HG03064 (cell line): Measurements from ENCODE around the gene SLC26A3.
"Not testable (repeated sequence)": the region's sequence is repeated elsewhere in the genome, so short reads cannot be mapped to it uniquely, and the experiment has no call there.

Experiments used
- ATAC-seq: cut with Tn5 transposase; IDR thresholded peaks from one replicate; pipeline ENCODE4 v1.9.1; 2021; ENCODE audit warnings: low read depth; ENCODE audit not compliant: unreplicated experiment

SLC26A3 gene

DNA sequence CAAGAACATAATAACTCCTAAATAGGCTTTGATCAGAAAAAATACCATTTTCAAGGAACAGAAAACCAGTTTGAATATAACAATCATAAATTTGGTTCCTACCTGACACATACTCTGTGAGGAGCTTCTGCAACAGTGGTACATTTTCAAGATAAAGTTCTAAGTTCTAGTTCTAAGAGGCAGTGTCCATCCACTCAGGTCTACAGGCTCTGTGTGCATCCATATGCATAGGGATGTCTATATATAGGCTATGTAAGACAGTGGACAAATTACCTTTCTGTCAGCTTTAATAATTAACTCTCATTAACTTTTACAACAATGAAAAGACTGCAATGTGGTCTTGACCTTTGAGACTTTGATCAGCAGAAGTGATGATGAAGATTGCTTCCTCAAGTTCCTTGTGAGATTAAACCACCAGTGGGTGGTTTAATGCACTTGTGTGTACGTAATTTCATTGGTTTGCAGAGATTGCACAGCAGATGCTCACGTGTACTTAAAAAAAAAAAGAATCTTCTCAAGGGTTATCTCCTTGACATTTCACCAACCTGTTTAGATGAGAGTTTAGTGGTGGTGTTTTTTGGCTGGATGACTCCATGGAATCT lies at the start of gene SLC26A3:
Gene SLC26A3, minus strand, starts transcription at position 215 of the 602 bp plus-strand sequence. CDS start 8,714 bp downstream, outside the sequence.
- ATAC-seq = no peak

DNA sequence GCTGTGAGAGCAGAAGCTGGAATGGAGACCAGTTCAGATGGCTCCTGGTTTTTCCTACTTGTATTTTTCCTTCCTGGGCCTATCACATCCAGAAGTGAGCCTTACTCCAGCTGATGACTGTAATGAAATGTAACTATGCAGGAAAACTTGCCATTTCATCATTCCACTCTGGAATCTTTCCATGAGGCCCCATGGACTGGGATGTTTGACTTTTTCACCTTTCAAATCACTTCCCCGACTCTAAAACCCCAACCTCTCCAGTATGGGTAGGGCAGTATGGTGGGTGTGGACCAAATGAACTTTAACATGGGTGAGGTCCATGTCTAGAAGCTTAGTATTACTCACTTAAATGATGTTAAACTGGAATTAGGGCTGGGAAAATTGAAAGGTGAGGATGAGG lies 47.6 kb upstream of the SLC26A3 start:
- ATAC-seq = no peak

- ATAC-seq = no peak
Measured at GRCh38 chr7:107850216-107850615, 47.2 kb upstream of the SLC26A3 start.

DNA sequence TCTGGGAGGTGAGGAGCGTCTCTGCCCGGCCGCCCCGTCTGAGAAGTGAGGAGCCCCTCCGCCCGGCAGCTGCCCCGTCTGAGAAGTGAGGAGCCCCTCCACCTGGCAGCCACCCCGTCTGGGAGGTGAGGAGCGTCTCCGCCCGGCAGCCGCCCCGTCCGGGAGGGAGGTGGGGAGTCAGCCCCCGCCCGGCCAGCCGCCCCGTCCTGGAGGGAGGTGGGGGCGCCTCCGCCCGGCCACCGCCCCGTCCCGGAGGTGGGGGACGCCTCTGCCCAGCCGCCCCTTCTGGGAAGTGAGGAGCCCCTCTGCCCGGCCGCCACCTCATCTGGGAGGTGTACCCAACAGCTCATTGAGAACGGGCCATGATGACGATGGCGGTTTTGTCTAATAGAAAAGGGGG lies 45.2 kb upstream of the SLC26A3 start:
- not testable (repeated sequence) for ATAC-seq

GRCh38 chr7:107847836-107848175 lies 44.8 kb upstream of the SLC26A3 start:
- not testable (repeated sequence) for ATAC-seq

DNA sequence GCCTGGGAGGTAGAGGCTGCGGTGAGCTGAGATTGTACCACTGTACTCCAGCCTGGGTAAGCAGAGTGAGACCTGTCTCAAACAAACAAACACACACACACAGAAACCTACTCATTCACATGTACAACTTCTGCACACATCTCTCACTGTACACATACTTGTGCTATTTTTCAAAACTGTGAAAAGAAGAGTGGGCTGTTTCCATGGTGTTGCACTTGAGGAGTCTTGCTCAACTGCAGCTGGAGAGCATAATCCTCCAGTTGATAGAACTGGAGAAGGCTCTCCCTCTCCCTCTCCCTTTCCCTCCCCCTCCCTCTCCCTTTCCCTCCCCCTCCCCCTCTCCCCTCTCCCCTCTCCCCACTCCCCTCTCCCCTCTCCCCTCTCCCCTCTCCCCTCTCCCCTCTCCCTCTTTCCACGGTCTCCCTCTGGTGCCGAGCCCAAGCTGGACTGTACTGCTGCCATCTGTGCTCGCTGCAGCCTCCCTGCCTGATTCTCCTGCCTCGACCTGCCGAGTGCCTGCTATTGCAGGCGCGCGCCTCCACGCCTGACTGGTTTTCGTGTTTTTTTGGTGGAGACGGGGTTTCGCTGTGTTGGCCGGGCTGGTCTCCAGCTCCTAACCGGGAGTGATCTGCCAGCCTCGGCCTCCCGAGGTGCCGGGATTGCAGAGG lies 44.3 kb upstream of the SLC26A3 start:
- ATAC-seq = no peak

- no peak for ATAC-seq
Measured at GRCh38 chr7:107846324-107846723, 43.3 kb upstream of the SLC26A3 start.

- no peak for ATAC-seq
Measured at GRCh38 chr7:107843184-107843583, 40.2 kb upstream of the SLC26A3 start.

DNA sequence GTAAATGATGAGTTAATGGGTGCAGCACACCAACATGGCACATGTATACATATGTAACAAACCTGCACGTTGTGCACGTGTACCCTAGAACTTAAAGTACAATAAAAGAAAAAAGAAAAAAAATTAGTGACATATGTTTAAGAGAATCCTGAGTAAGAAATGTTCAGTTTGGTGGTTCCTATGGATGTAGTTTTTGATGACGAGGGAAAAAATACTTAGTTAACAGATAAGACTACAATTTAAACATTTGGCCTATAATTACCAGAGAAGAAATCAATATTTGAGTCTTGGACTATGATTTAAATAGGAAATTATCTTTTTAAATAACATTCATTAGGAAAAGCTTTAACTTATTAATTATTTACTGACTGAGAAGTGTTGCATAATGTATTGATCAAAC lies 39.2 kb upstream of the SLC26A3 start:
- no peak for ATAC-seq

DNA sequence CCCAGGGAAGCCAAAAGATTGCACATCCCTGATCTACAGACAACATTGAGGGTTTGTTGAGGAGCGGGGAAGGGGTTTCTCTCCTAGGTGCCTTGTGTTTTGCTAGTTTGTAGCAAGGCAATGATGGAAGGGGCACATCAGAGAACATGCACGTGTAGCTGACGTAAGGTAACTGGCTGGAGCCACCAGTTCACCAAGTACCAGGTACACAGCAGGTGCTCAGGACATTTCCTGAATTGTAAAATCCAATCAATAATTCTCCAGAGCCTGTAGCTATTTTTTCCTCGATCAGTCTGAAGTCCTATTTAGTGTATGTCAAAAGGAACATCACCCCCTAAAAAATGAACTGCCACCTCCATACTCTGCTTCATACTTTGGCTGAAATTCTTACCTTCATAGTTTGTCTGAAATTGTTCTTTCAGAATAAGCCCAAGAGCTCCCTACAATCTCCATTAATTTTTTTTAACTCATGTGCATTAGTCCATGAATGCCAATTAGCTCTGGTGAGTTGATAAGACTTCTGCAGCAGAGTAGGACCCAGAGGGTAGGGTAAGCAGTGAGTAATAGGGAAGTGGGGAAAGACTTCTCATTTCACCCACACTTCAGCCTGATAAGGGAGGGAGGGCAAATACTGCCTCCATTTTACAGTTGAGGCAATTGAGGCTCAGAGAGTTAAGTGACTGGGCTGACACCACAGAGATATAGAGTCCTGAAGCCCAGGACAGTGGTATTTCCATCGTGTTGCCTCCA lies 36.0 kb upstream of the SLC26A3 start:
- ATAC-seq = no peak

DNA sequence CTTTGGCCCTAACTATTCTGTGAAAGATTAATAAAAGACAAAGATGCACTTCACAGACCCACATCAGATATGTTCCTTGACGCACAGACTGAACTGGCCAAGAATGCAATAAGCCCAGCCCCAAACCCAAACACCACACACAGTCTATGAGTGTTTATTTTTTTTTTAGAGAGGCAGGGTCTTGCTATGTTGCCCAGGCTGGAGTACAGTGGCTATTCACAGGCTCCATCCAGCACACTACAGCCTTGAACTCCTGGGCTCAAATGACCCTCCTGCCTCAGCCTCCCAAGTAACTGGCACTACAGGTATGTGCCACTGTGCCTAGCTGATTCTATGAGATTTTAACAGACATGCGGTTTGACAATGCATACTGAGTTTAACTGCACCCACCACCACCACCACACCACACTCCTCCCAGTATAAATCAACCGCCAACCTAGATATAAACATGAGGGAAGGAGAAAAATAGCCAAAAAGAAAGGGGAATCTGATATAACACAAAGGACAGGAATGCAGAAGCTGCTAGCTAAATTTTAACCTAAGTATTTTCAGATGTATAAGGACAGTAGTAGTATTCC lies 35.1 kb upstream of the SLC26A3 start:
- ATAC-seq = no peak

DNA sequence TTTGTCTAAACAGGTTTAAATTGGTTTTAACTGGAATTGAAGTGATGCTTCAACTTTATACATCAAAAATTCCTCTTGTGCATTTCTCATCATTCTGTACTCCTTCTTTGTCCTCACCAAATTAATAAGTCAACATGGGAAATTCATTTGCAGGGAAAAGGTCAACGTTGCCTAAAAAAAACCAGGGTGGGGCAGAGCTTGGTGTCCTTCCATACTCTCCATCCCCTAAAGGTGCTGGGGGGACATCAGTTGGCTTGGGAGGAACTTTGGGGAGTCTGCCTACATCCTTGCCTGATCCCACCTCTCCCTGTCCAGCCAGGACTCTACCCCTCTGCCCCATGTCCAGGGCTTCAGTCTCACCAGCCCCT lies 34.1 kb upstream of the SLC26A3 start:
- ATAC-seq = no peak

DNA sequence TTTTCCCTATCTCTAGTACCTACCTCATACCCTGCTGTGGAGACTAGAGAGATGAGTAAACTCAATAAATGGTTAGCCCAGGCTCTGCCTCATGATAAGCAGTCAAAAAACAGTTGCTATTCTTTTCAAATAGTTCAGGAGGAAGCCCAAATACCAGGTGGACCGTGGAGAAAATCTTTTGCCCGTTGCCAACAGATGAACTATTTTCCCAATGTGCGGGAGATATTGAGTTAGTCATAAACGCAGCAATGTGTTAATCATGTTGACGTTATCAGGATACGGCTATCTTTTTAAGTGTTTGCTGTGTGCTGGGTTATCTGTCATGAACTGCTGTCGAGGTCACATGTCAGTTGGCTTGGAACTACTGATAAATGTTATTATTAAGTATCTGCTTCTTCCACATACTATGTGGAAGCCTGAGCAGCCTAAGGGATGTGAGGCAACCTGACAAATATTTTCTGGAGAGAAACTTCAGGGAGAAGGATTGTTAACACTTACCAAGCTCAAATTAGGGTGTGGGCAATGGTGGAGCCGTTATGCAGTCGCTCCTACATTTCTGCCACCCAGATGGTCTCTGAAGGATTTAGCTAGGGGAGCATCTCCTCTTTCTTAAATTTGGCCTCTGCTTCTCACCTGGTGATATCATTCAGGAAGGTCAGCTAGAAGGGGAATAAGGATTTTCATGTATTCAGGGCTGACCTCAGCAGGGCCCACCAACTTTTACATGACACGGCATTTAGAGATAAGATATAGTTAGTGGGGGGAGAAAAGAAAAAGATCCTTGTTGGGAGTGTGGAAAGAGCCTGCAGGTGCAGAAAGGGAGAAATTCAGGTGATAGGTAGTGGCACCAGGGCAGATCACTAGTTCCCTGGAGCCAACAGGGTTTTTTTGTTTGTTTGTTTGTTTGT lies 33.5 kb upstream of the SLC26A3 start:
- no peak for ATAC-seq

GRCh38 chr7:107834401-107834800 lies 31.4 kb upstream of the SLC26A3 start:
- ATAC-seq = no peak

GRCh38 chr7:107833684-107834106 lies 30.7 kb upstream of the SLC26A3 start:
- ATAC-seq = no peak

GRCh38 chr7:107830420-107830819 lies 27.4 kb upstream of the SLC26A3 start:
- ATAC-seq = no peak

DNA sequence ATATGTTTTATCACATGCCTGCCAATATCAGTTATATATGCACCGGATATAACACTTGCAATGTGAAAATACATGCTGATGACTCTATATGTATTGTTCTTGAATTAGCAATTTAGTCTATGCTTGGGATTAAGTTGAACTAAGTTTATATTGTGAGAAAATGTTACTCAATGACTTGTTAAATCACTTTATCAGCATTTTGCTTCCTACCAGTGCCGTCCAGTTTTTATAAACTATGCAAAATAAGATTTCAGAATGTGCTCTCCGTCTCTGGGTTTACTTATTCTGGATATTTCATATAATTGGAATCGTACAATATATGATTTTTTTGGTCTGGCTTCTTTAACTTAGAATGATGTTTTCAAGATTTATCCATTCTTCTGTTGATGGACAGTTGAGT lies 25.5 kb upstream of the SLC26A3 start:
- no peak for ATAC-seq

- no peak for ATAC-seq
Measured at GRCh38 chr7:107827501-107827900, 24.5 kb upstream of the SLC26A3 start.

DNA sequence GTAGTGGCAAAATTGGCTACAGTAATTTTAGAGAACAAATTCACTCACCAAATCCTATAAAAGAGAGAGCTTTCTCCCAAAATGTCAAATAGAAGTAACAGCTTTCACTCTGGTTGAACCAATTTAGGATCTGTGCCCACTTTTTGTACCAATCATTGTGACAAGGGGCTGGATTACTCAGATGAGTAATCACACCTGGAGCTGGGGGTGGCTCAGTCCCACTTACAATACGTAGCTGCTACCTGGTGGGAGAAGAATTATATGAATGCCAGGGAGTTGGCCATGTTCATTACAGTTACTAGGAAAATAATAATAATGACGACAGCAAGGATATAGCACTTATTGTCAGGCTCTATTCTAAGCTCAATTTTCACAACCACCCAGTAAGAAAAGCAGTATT lies 23.4 kb upstream of the SLC26A3 start:
- ATAC-seq = no peak

- ATAC-seq = no peak
Measured at GRCh38 chr7:107824858-107825257, 21.8 kb upstream of the SLC26A3 start.

DNA sequence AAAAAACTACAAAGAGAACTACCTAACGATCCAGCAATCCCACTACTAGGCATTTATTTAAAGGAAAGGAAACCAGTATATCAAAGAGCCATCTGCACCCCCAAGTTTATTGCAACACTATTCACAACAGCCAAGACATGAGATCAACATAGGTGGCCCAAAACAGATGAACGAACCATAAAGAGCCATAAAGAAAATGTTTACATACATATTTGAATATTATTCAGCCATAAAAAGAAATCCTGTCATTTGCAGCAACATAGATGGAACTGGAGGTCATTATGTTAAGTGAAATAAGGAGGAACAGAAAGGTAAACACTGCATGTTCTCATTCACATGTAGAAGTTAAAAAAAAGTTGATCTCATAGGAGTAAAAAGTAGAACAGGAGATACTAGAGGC lies 15.6 kb upstream of the SLC26A3 start:
- ATAC-seq = no peak
